Astrocyte of the spinal cord (primary cell): ENCODE results near the gene ASAP2.

ENCODE experiments used
- DNase-seq: peaks from one replicate; pipeline ENCODE4 v3.0.0; 2011; ENCODE audit warnings: low read depth, low spot score
- H3K4me3 ChIP-seq: 2 replicates; pipeline ENCODE4 v1.5.1; 2011; ENCODE audit warnings: low read depth, mild to moderate bottlenecking, low read length, moderate library complexity
- in situ Hi-C: cut with HindIII; loops from 2 replicates; pipeline ENCODE4 v1.10.0; 2017; ENCODE audit warnings: low sequenced_read_pairs
- TF ChIP-seq, protein P1 (sequence below): IDR thresholded peaks from 2 replicates; pipeline ENCODE4 v1.5.1; 2012; ENCODE audit warnings: low read depth, mild to moderate bottlenecking, low read length, inconsistent platforms

Gene ASAP2

DNA sequence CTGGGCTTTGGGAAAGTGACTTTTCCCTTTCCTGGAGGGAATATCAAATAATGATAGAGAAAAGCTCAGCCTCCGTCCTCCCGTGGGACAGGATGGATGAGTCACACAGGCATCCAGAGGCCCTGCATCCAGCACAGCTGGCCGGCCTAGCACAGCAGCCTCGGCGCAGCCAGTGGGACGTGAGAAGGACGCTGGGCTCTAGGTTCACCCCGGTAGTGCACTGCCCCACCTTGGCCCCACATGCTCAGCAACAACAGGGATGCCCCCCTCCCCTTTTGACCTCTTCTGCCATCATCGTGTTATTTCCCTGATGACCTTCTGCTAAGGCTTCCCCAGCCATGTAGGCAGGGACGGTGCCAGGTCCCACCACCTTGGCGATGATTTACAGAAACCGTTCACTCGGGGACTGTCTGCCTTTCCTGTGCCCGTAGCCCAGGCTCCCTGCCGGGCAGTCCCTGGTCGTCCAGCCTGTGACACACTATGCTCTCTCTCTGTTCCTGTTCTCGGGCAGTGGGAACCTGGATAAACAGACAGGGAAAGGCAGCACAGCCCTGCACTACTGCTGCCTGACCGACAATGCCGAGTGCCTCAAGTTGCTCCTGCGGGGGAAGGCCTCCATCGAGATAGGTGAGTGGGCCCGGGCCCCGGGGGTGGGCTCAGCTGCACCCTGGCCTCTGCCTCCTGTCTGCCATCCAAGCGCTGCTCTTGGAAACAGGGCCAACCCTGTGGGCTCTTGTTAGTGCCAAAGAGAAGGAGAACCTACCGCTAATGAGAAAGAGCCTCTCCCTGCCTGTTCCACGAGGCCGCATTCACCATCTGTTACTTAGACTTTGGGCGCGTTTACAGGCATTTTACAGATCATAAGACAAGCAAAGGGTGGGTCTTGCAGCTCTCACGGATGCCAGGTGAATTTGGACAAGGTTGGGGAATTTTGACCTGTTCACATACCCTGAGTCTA is 172.1 kb downstream of the ASAP2 start:
- no peak overlapping the region for H3K4me3 ChIP-seq
- in situ Hi-C loops, result no loop called here

DNA sequence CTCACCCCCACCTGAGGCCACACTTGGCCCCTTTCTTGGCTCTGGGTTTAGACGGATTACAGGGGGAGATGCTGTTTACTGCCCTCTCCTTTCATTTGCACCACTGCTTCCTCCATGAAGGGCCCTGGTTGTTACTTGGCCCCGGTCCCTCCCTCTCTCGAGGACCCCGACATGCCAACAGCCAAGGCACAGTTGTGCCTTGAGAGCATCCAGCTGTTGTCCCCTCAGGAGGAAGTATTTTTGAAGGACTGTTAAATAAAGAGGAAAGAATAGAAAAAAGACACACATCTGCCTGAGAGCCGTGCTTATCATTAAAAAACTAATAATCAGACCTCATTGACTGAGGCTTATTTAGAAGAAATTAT is 172.8 kb downstream of the ASAP2 start:
- in situ Hi-C loops, result no loop called here
- no peak for DNase-seq
- TF ChIP-seq, protein P1, sequence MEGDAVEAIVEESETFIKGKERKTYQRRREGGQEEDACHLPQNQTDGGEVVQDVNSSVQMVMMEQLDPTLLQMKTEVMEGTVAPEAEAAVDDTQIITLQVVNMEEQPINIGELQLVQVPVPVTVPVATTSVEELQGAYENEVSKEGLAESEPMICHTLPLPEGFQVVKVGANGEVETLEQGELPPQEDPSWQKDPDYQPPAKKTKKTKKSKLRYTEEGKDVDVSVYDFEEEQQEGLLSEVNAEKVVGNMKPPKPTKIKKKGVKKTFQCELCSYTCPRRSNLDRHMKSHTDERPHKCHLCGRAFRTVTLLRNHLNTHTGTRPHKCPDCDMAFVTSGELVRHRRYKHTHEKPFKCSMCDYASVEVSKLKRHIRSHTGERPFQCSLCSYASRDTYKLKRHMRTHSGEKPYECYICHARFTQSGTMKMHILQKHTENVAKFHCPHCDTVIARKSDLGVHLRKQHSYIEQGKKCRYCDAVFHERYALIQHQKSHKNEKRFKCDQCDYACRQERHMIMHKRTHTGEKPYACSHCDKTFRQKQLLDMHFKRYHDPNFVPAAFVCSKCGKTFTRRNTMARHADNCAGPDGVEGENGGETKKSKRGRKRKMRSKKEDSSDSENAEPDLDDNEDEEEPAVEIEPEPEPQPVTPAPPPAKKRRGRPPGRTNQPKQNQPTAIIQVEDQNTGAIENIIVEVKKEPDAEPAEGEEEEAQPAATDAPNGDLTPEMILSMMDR, result no peak
- H3K4me3 ChIP-seq, result no peak overlapping the region

More for the DNA sequence above, 172.1 kb downstream of the ASAP2 start:
- DNase-seq, result peak; percentile 77
- TF ChIP-seq, protein P1, result no peak

DNA sequence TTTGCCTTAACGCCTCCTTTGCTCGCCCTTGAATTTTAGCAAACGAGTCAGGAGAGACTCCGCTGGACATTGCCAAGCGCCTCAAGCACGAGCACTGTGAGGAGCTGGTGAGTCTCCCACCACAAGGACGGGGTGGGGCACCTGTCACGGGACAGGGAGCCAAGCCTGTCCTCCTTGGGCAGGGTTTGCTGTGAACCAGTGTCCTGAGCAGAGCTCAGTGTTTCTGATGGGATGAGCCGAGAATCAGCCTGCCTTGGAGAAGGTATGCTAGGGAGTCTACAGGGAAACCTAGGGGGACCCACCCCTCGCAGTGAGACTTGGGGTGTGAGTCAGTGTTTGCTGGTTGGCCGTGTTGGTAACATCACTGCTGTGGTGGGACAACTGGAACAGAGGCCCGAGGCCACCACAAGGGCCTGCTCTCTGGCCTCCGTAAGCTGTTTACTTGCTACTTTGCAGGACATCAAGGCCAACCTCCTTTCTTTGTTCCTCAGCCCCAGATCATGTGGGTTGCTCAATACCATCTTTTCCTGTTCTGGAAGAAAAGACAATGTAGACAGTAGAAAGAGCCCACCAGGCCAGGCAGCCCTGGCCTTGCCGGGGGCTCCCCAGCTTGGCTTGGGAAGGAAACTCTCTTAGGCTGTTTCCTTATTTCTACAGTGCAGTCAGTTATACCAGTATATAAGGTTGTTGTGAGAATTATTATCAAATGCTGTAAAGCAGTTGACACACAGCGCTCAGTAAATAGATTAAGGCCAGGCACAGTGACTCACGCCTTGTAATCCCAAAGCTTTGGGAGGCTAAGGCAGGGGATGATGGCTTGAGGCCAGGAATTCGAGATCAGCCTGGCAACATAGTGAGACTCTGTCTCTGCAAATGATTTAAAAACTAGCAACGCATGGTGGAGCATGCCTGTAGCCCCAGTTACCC is 174.4 kb downstream of the ASAP2 start:
- no peak overlapping the region for H3K4me3 ChIP-seq
- peak; percentile 92 for DNase-seq
- TF ChIP-seq, protein P1, result no peak
- in situ Hi-C loops, result no loop called here

DNA sequence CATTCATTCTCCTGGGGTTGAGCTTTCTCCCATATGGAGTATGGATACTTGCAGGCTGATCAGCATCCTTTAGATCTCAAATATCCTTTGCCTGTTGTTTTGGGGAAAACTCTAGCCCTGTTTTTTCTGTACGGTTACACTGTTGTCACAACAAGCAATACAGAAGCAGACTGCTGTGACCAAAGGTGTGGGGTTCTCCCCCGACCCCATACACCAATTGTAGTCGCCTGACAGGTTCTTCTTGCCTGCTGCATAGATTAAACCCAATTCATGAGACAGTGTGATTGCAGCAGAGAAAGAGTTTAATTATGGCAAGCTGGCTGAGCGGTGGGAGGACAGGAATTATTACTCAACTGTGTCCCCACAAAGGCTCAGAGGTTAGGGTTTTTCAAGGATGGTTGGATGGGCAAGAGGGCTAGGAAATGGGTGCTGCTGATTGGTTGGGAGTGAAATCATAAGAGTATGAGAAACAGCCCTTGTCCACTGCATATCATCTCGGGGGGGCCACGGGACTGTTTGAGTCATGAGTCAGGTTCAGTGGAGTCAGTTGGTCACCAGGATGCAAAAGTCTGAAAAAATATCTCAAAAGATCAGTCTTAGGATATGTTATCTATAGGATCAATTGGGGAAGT is 176.1 kb downstream of the ASAP2 start:
- in situ Hi-C loops, result no loop called here
- TF ChIP-seq, protein P1, result no peak
- H3K4me3 ChIP-seq, result no peak overlapping the region

DNA sequence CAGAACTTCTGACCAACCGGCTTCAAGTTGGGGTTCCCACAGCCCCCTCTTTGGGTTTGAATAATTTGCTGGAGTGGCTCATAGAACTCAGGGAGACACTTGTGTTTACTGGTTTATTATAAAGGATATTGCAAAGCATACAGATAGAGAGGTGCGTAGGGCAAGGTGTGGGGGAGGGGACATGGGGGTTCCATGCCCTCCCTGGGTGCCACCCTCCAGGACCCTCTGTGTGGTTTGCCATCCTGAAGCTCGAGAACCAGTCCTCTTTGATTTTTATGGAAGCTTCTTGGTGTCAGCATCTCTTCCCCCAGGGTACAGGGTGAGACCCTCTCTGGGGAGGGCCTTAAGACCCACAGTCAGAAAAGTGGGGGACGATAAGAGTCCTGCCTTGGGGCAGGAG is 177.9 kb downstream of the ASAP2 start:
- no peak for DNase-seq
- no peak overlapping the region for H3K4me3 ChIP-seq
- in situ Hi-C loops, result no loop called here
- TF ChIP-seq, protein P1, result no peak

More for the DNA sequence above, 176.1 kb downstream of the ASAP2 start:
- no peak for DNase-seq

DNA sequence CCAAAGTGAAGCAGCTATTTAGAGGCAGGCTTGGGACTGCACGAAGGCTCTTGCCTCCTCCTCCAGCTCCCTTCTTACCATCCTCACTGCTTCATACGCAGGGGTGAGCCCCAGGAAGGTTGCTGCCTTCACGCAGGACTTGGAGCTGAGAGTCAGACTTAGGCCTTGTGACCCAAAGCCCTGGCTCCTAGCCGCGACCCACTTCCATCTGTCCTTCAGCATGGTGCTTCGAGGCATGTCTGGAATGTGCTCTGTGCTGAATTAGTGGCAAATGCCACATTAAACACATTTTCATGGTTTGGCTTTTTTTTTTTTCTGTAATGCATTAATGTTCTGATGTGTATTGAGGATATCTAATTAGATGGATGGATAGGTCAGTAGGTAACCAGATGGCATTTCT is 179.2 kb downstream of the ASAP2 start:
- H3K4me3 ChIP-seq, result no peak overlapping the region
- TF ChIP-seq, protein P1, result no peak
- DNase-seq, result no peak
- in situ Hi-C loops, result no loop called here
